K562 (cell line): ENCODE results near the gene TIMP2. TPM values are rescaled to one million over a fixed set of nuclear protein-coding genes. Genes with fewer than 3 reads are reported as not detected.
A peak's percentile ranks its signal among the peaks of the same experiment; 100 is the strongest.

Source experiments
- ATF7 ChIP-seq: fragments of 450-650 bp; IDR thresholded peaks from 2 replicates; pipeline ENCODE4 v1.7.1; 2014; ENCODE audit warnings: mild to moderate bottlenecking, moderate library complexity
- CCNT2 ChIP-seq: IDR thresholded peaks from 2 replicates; pipeline ENCODE4 v1.6.1; 2011; ENCODE audit warnings: borderline replicate concordance, low read depth, mild to moderate bottlenecking, moderate library complexity, mixed read lengths, low read length; ENCODE audit not compliant: insufficient read length; ENCODE audit errors: extremely low read depth
- EP300 ChIP-seq: IDR thresholded peaks from 2 replicates; pipeline ENCODE4 v1.6.1; 2012; ENCODE audit warnings: low read length, improper control_type of control experiment
- ESRRA ChIP-seq: fragments of 450-650 bp; IDR thresholded peaks from 2 replicates; pipeline ENCODE4 v1.6.1; 2014; ENCODE audit warnings: low read depth, mild to moderate bottlenecking, moderate library complexity, borderline replicate concordance
- ETV1 ChIP-seq: fragments of 450-650 bp; conservative IDR thresholded peaks from 2 replicates; pipeline ENCODE4 v1.6.1; 2016; ENCODE audit warnings: missing genetic modification characterization, control low read depth, low read depth, missing compliant biosample characterization
- FOXM1 ChIP-seq, 2 experiments: fragments of 450-650 bp in 1 of 2; sonication (generic) in 1 of 2; formaldehyde crosslinking in 1 of 2; IDR thresholded peaks; 2 replicates each; pipeline versions ENCODE4 v1.6.1 to v1.9.0; 2017 to 2022; ENCODE audit warnings: low read depth in 2 of 2, mild to moderate bottlenecking in 2 of 2, missing genetic modification reagents in 1 of 2, moderate library complexity in 1 of 2
- HDAC1 ChIP-seq, 2 experiments: fragments of 450-650 bp; IDR thresholded peaks; 2 replicates each; pipeline ENCODE4 v1.6.1; 2016 to 2017; ENCODE audit warnings: inconsistent platforms in 1 of 2, mild to moderate bottlenecking in 1 of 2, moderate library complexity in 1 of 2
- JUN ChIP-seq, 2 experiments: sonication (generic) in 1 of 2; formaldehyde crosslinking in 1 of 2; IDR thresholded peaks; 2 replicates each; pipeline versions ENCODE4 v1.6.1 to v1.8.0; 2012 to 2022; ENCODE audit warnings: borderline replicate concordance in 2 of 2, mild to moderate bottlenecking in 2 of 2, improper control_type of control experiment in 1 of 2, low read depth in 1 of 2, low read length in 1 of 2, missing genetic modification reagents in 1 of 2
- KDM1A ChIP-seq, 2 experiments: fragments of 450-650 bp; IDR thresholded peaks; 2 replicates each; pipeline ENCODE4 v1.6.1; 2016; ENCODE audit warnings: mild to moderate bottlenecking in 2 of 2
- KDM2B ChIP-seq: fragments of 250-450 bp; sonication (Bioruptor Pico); IDR thresholded peaks from 2 replicates; pipeline ENCODE4 v1.8.0; 2021; ENCODE audit warnings: mild to moderate bottlenecking, moderate library complexity
- KLF16 ChIP-seq: IDR thresholded peaks from 2 replicates; pipeline ENCODE4 v1.6.1; 2016; ENCODE audit warnings: antibody characterized with exemption
- MCM7 ChIP-seq, 2 experiments: fragments of 450-650 bp; IDR thresholded peaks; 2 replicates each; pipeline ENCODE4 v1.6.1; 2016 to 2018
- RCOR1 ChIP-seq, 2 experiments: IDR thresholded peaks; 2 replicates each; pipeline ENCODE4 v1.6.1; 2012; ENCODE audit warnings: low read depth in 2 of 2, low read length in 2 of 2, borderline replicate concordance in 1 of 2, improper control_type of control experiment in 1 of 2
- SREBF2 ChIP-seq: sonication (generic); formaldehyde crosslinking; IDR thresholded peaks from 2 replicates; pipeline ENCODE4 v1.4.0; 2020; ENCODE audit warnings: mild to moderate bottlenecking, missing genetic modification reagents
- ZNF143 ChIP-seq: sonication (generic); formaldehyde crosslinking; IDR thresholded peaks from 2 replicates; pipeline ENCODE4 v1.9.0; 2022; ENCODE audit warnings: mild to moderate bottlenecking, missing genetic modification reagents
- ZNF277 ChIP-seq: fragments of 250-450 bp; sonication (Bioruptor Pico); IDR thresholded peaks from 2 replicates; pipeline ENCODE4 v1.8.0; 2022; ENCODE audit warnings: inconsistent platforms, mild to moderate bottlenecking, moderate library complexity, borderline replicate concordance
- ZNF445 ChIP-seq: fragments of 250-450 bp; sonication (Bioruptor Pico); IDR thresholded peaks from 2 replicates; pipeline ENCODE4 v1.4.0; 2020; ENCODE audit warnings: low read depth, mild to moderate bottlenecking, moderate library complexity
- ZNF695 ChIP-seq: fragments of 450-650 bp; formaldehyde crosslinking; IDR thresholded peaks from 2 replicates; pipeline ENCODE4 v1.4.0; 2020; ENCODE audit warnings: mild to moderate bottlenecking, moderate library complexity
- polyA plus RNA-seq, 8 experiments: library from polyadenylated mRNA; depleted of rRNA in 4 of 8; stranded (reverse) in 5 of 8; unstranded in 3 of 8; fragments of >200 nt; fragmentation: Nextera tagmentation in 2 of 8; fragmentation: Illumina TruSeq in 1 of 8; extraction: Ambion mirVana in 2 of 8; extraction: Trizol in 1 of 8; gene quantifications; 2 replicates each; pipeline versions ENCODE4 v1.2.1 to v1.2.3, GENCODE V29; 2011 to 2014; ENCODE audit warnings: inconsistent platforms in 1 of 8, missing spikeins in 1 of 8
- total RNA-seq, 7 experiments: library from RNA; depleted of rRNA in 6 of 7; stranded (reverse); fragments of >200 nt in 6 of 7; fragmentation: Illumina TruSeq in 2 of 7; extraction: Trizol in 2 of 7; gene quantifications; 2 replicates each; pipeline versions ENCODE4 v1.2.1 to v1.2.3, GENCODE V29; 2011 to 2021; ENCODE audit warnings: low replicate concordance in 1 of 7
- TF ChIP-seq, protein P1 (sequence below): fragments of 450-650 bp; IDR thresholded peaks from 2 replicates; pipeline ENCODE4 v1.6.1; 2018; ENCODE audit not compliant: partially characterized antibody
- TF ChIP-seq, protein P2 (sequence below): sonication (generic); formaldehyde crosslinking; IDR thresholded peaks from 2 replicates; pipeline ENCODE4 v1.8.0; 2022; ENCODE audit warnings: mild to moderate bottlenecking, low read depth, missing genetic modification reagents
- TF ChIP-seq, protein P3 (sequence below): fragments of 450-650 bp; IDR thresholded peaks from 2 replicates; pipeline ENCODE4 v1.6.1; 2016; ENCODE audit warnings: low read depth, mild to moderate bottlenecking, moderate library complexity

TIMP2 gene
- total and polyA plus RNA-seq, 9 of the 15 experiments (the other 6 are each of a cell fraction or from before 2014, with no cell fraction given) = 0.55 TPM; not detected in 8

GRCh38 chr17:78921437-78921971 is 3.7 kb downstream of the TIMP2 start (continued):
- TF ChIP-seq KLF16 = peak; percentile 29; the same call in 1 of the 2 replicates
- peak; percentile 44; the same call in 1 of the 2 replicates for TF ChIP-seq FOXM1 (IDR thresholded peaks at IDR 0.05; ENCODE audit: low read depth)
- no peak for TF ChIP-seq FOXM1 (CRISPR knock-in tag; IDR thresholded peaks at IDR 0.05; ENCODE audit: low read depth)
- TF ChIP-seq, protein P1, sequence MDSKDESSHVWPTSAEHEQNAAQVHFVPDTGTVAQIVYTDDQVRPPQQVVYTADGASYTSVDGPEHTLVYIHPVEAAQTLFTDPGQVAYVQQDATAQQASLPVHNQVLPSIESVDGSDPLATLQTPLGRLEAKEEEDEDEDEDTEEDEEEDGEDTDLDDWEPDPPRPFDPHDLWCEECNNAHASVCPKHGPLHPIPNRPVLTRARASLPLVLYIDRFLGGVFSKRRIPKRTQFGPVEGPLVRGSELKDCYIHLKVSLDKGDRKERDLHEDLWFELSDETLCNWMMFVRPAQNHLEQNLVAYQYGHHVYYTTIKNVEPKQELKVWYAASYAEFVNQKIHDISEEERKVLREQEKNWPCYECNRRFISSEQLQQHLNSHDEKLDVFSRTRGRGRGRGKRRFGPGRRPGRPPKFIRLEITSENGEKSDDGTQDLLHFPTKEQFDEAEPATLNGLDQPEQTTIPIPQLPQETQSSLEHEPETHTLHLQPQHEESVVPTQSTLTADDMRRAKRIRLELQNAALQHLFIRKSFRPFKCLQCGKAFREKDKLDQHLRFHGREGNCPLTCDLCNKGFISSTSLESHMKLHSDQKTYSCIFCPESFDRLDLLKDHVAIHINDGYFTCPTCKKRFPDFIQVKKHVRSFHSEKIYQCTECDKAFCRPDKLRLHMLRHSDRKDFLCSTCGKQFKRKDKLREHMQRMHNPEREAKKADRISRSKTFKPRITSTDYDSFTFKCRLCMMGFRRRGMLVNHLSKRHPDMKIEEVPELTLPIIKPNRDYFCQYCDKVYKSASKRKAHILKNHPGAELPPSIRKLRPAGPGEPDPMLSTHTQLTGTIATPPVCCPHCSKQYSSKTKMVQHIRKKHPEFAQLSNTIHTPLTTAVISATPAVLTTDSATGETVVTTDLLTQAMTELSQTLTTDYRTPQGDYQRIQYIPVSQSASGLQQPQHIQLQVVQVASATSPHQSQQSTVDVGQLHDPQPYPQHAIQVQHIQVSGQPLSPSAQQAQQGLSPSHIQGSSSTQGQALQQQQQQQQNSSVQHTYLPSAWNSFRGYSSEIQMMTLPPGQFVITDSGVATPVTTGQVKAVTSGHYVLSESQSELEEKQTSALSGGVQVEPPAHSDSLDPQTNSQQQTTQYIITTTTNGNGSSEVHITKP = peak; percentile 74
- peak in 1 of 2 experiments; percentile 79; a peak in 2 of 4 replicates for TF ChIP-seq HDAC1 (IDR thresholded peaks at IDR 0.05)
- TF ChIP-seq ZNF445 (CRISPR knock-in tag) = no peak
- TF ChIP-seq KDM2B = no peak
- TF ChIP-seq ZNF143 (CRISPR knock-in tag) = no peak
- peak; percentile 78 for TF ChIP-seq ETV1 (tag)
- no peak for TF ChIP-seq ZNF277 (CRISPR knock-in tag)
- peak; percentile 84 to 89 for TF ChIP-seq KDM1A (IDR thresholded peaks at IDR 0.05)
- TF ChIP-seq, protein P2, sequence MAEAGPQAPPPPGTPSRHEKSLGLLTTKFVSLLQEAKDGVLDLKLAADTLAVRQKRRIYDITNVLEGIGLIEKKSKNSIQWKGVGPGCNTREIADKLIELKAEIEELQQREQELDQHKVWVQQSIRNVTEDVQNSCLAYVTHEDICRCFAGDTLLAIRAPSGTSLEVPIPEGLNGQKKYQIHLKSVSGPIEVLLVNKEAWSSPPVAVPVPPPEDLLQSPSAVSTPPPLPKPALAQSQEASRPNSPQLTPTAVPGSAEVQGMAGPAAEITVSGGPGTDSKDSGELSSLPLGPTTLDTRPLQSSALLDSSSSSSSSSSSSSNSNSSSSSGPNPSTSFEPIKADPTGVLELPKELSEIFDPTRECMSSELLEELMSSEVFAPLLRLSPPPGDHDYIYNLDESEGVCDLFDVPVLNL (CRISPR knock-in tag) = no peak
- no peak for TF ChIP-seq ZNF695 (CRISPR knock-in tag)
- TF ChIP-seq ATF7 = 0 out of 2 replicates have a peak, but pooled peaks have one; percentile 37
- peak; percentile 71 for TF ChIP-seq EP300
- TF ChIP-seq CCNT2 = peak; percentile 39
- TF ChIP-seq ESRRA = peak; percentile 39; the same call in 1 of the 2 replicates
- TF ChIP-seq SREBF2 = no peak
- TF ChIP-seq, protein P3, sequence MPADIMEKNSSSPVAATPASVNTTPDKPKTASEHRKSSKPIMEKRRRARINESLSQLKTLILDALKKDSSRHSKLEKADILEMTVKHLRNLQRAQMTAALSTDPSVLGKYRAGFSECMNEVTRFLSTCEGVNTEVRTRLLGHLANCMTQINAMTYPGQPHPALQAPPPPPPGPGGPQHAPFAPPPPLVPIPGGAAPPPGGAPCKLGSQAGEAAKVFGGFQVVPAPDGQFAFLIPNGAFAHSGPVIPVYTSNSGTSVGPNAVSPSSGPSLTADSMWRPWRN = peak; percentile 69; the same call in 1 of the 2 replicates
- TF ChIP-seq MCM7 (IDR thresholded peaks at IDR 0.05) = no peak
- peak; percentile 41 to 98; a peak in 3 of 4 replicates for TF ChIP-seq RCOR1 (IDR thresholded peaks at IDR 0.05; ENCODE audit: borderline replicate concordance in 1 of 2, low read depth in 2 of 2, low read length in 2 of 2)
- TF ChIP-seq JUN (IDR thresholded peaks at IDR 0.05; ENCODE audit: borderline replicate concordance, low read depth, low read length) = no peak
- no peak for TF ChIP-seq JUN (CRISPR knock-in tag; IDR thresholded peaks at IDR 0.05; ENCODE audit: borderline replicate concordance)
